HS-27A (cell line): ENCODE results near the gene DIS3L.
"Not testable (repeated sequence)": the region's sequence is repeated elsewhere in the genome, so short reads cannot be mapped to it uniquely, and the experiment has no call there.

ENCODE experiments used
- DNase-seq: peaks from one replicate; pipeline ENCODE4 v3.0.0-alpha.2; 2012; ENCODE audit warnings: low read depth, missing footprints

The DIS3L gene

GRCh38 chr15:66278056-66278455 lies 15.3 kb upstream of the DIS3L start:
- DNase-seq: no peak

GRCh38 chr15:66278671-66279070 lies 14.7 kb upstream of the DIS3L start:
- DNase-seq: no peak

- no peak for DNase-seq
These were observed 9.1 kb upstream of the DIS3L start for GRCh38 chr15:66284271-66284670.

- DNase-seq: no peak
These were observed 7.7 kb upstream of the DIS3L start for GRCh38 chr15:66285533-66286280.

- no peak for DNase-seq
These were observed 5.8 kb upstream of the DIS3L start for GRCh38 chr15:66287461-66288057.

GRCh38 chr15:66288093-66288492 lies 5.3 kb upstream of the DIS3L start:
- DNase-seq: no peak

GRCh38 chr15:66288551-66289185 lies 4.7 kb upstream of the DIS3L start:
- DNase-seq: no peak

GRCh38 chr15:66290007-66290406 lies 3.4 kb upstream of the DIS3L start:
- DNase-seq: no peak

GRCh38 chr15:66290518-66290917 lies 2.9 kb upstream of the DIS3L start:
- DNase-seq: no peak

- no peak for DNase-seq
These were observed 1.4 kb upstream of the DIS3L start for GRCh38 chr15:66291816-66292570.

- DNase-seq: peak; percentile 34
These were observed 573 bp upstream of the DIS3L start for GRCh38 chr15:66292571-66293418.

- DNase-seq: peak; percentile 97
These were observed 976 bp downstream of the DIS3L start for GRCh38 chr15:66294157-66294931.

GRCh38 chr15:66294932-66295235 lies 1.5 kb downstream of the DIS3L start:
- DNase-seq: no peak

- DNase-seq: no peak
These were observed 2.8 kb downstream of the DIS3L start for GRCh38 chr15:66296186-66296585.

GRCh38 chr15:66298803-66299251 lies 5.5 kb downstream of the DIS3L start:
- no peak for DNase-seq

- no peak for DNase-seq
These were observed 9.3 kb downstream of the DIS3L start for GRCh38 chr15:66302489-66303278.

- DNase-seq: not testable (repeated sequence)
These were observed 11.1 kb downstream of the DIS3L start for GRCh38 chr15:66304425-66304824.

- no peak for DNase-seq
These were observed 13.0 kb downstream of the DIS3L start for GRCh38 chr15:66306381-66306780.

- no peak for DNase-seq
These were observed 15.2 kb downstream of the DIS3L start for GRCh38 chr15:66308531-66308930.

- DNase-seq: no peak
These were observed 16.5 kb downstream of the DIS3L start for GRCh38 chr15:66309828-66310227.
